ENCODE data around the gene C17orf107. TPM values are rescaled to one million over a fixed set of nuclear protein-coding genes. Genes with fewer than 3 reads are reported as not detected.

The C17orf107 gene
- total RNA-seq, 1 experiment from 2014 or later = 3.6 TPM

DNA sequence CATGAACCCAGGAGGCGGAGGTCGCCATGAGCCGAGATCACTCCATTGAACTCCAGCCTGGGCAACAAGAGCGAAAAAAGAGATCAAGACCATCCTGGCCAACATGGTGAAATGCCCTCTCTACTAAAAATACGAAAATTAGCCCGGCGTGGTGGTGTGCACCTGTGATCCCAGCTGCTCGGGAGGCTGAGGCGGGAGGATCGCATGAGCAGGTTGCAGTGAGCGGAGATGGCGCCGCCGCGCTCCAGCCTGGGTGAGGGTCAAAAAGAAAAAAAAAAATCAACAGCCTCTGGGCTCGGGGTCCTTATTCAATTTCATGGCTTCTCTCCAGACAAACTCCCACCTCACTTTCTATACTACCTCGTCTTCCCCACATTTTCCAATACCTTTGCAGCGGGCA lies 29.5 kb downstream of the C17orf107 start:
- H3K36me3 Mint-ChIP-seq (ENCODE audit: insufficient read depth, unreplicated experiment) = peaks cover 20% of the 10 kb centered on the region
- H3K27ac Mint-ChIP-seq (ENCODE audit: low read depth, unreplicated experiment) = no peak overlapping the region
- H3K4me3 Mint-ChIP-seq (ENCODE audit: unreplicated experiment) = no peak overlapping the region
- no peak for DNase-seq (ENCODE audit: unreplicated experiment)
- intact Hi-C loops (cut with micrococcal nuclease) = no loop called here
- H3K27me3 Mint-ChIP-seq (ENCODE audit: insufficient read depth, unreplicated experiment) = no peaks in the 10 kb centered on the region
- peaks cover 2% of the 10 kb centered on the region for H3K4me1 Mint-ChIP-seq (ENCODE audit: insufficient read depth, unreplicated experiment)
- CTCF ChIA-PET = interaction anchor here (0.6 kb wide), 1 partner anchor 9 kb away, joined by 3 read pairs; no protein-coding TSS in a partner anchor
- TF ChIP-seq, protein P1, sequence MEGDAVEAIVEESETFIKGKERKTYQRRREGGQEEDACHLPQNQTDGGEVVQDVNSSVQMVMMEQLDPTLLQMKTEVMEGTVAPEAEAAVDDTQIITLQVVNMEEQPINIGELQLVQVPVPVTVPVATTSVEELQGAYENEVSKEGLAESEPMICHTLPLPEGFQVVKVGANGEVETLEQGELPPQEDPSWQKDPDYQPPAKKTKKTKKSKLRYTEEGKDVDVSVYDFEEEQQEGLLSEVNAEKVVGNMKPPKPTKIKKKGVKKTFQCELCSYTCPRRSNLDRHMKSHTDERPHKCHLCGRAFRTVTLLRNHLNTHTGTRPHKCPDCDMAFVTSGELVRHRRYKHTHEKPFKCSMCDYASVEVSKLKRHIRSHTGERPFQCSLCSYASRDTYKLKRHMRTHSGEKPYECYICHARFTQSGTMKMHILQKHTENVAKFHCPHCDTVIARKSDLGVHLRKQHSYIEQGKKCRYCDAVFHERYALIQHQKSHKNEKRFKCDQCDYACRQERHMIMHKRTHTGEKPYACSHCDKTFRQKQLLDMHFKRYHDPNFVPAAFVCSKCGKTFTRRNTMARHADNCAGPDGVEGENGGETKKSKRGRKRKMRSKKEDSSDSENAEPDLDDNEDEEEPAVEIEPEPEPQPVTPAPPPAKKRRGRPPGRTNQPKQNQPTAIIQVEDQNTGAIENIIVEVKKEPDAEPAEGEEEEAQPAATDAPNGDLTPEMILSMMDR (IDR thresholded peaks at IDR 0.05; ENCODE audit: unreplicated experiment) = no peak
- H3K9me3 Mint-ChIP-seq (ENCODE audit: unreplicated experiment) = no peaks in the 10 kb centered on the region
- BruUV-seq (replicated peaks) = no TSS peak
- POLR2A ChIA-PET = interaction anchor here (0.6 to 1.5 kb wide), 4 partner anchors 8 to 85 kb away, joined by 3 to 9 read pairs (median 4); partner anchors contain the start of genes RNF167 and SLC25A11

GRCh38 chr17:4931963-4932362 lies 32.6 kb downstream of the C17orf107 start, which contains the start of gene GP1BA:
GP1BA (plus strand) TSS chr17:4932277; CDS start chr17:4932605, 328 bp downstream.
- TF ChIP-seq, protein P1 (IDR thresholded peaks at IDR 0.05; ENCODE audit: unreplicated experiment) = no peak
- intact Hi-C loops (cut with micrococcal nuclease) = no loop called here
- H3K4me3 Mint-ChIP-seq (ENCODE audit: unreplicated experiment) = no peak within 1 kb of the TSS
- H3K9me3 Mint-ChIP-seq (ENCODE audit: unreplicated experiment) = no peaks in the 10 kb centered on the region
- ChIA-PET POLR2A (no interaction called here), CTCF (interaction anchor here (0.6 to 0.7 kb wide), 2 partner anchors 222 to 426 kb away, joined by 3 read pairs; partner anchors contain the start of gene ARRB2)
- H3K4me1 Mint-ChIP-seq (ENCODE audit: insufficient read depth, unreplicated experiment) = peaks cover 11% of the 10 kb centered on the region
- no peak within 1 kb of the TSS for H3K27ac Mint-ChIP-seq (ENCODE audit: low read depth, unreplicated experiment)
- DNase-seq (ENCODE audit: unreplicated experiment) = no peak
- H3K36me3 Mint-ChIP-seq (ENCODE audit: insufficient read depth, unreplicated experiment) = peaks cover 28% of the 10 kb centered on the region
- BruUV-seq (replicated peaks) = no TSS peak
- H3K27me3 Mint-ChIP-seq (ENCODE audit: insufficient read depth, unreplicated experiment) = no peaks in the 10 kb centered on the region

DNA sequence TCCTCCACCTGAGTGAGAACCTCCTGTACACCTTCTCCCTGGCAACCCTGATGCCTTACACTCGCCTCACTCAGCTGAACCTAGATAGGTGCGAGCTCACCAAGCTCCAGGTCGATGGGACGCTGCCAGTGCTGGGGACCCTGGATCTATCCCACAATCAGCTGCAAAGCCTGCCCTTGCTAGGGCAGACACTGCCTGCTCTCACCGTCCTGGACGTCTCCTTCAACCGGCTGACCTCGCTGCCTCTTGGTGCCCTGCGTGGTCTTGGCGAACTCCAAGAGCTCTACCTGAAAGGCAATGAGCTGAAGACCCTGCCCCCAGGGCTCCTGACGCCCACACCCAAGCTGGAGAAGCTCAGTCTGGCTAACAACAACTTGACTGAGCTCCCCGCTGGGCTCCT lies 33.4 kb downstream of the C17orf107 start:
- peaks cover 36% of the 10 kb centered on the region for H3K36me3 Mint-ChIP-seq (ENCODE audit: insufficient read depth, unreplicated experiment)
- no TSS peak for BruUV-seq (replicated peaks)
- TF ChIP-seq, protein P1 (IDR thresholded peaks at IDR 0.05; ENCODE audit: unreplicated experiment) = no peak
- ChIA-PET POLR2A (interaction anchor here (1.2 kb wide), 1 partner anchor 24 kb away, joined by 3 read pairs; no protein-coding TSS in a partner anchor), CTCF (interaction anchor here (0.7 kb wide), 1 partner anchor 425 kb away, joined by 3 read pairs; no protein-coding TSS in a partner anchor)
- peaks cover 11% of the 10 kb centered on the region for H3K4me1 Mint-ChIP-seq (ENCODE audit: insufficient read depth, unreplicated experiment)
- intact Hi-C loops (cut with micrococcal nuclease) = no loop called here
- H3K27ac Mint-ChIP-seq (ENCODE audit: low read depth, unreplicated experiment) = no peak overlapping the region
- DNase-seq (ENCODE audit: unreplicated experiment) = no peak
- no peak overlapping the region for H3K4me3 Mint-ChIP-seq (ENCODE audit: unreplicated experiment)
- H3K9me3 Mint-ChIP-seq (ENCODE audit: unreplicated experiment) = no peaks in the 10 kb centered on the region
- no peaks in the 10 kb centered on the region for H3K27me3 Mint-ChIP-seq (ENCODE audit: insufficient read depth, unreplicated experiment)

DNA sequence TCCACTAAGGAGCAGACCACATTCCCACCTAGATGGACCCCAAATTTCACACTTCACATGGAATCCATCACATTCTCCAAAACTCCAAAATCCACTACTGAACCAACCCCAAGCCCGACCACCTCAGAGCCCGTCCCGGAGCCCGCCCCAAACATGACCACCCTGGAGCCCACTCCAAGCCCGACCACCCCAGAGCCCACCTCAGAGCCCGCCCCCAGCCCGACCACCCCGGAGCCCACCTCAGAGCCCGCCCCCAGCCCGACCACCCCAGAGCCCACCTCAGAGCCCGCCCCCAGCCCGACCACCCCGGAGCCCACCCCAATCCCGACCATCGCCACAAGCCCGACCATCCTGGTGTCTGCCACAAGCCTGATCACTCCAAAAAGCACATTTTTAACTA lies 34.3 kb downstream of the C17orf107 start:
- TF ChIP-seq, protein P1 (IDR thresholded peaks at IDR 0.05; ENCODE audit: unreplicated experiment) = no peak
- ChIA-PET POLR2A (interaction anchor here (0.8 to 2.6 kb wide), 7 partner anchors 10 to 146 kb away, joined by 3 to 11 read pairs (median 5); no protein-coding TSS in a partner anchor), CTCF (interaction anchor here (0.6 to 1.6 kb wide), 3 partner anchors 8 to 88 kb away, joined by 3 to 8 read pairs (median 4); no protein-coding TSS in a partner anchor)
- Mint-ChIP-seq H3K36me3 (ENCODE audit: insufficient read depth, unreplicated experiment) (peaks cover 41% of the 10 kb centered on the region), H3K27ac (ENCODE audit: low read depth, unreplicated experiment) (no peak overlapping the region), H3K9me3 (ENCODE audit: unreplicated experiment) (no peaks in the 10 kb centered on the region), H3K4me1 (ENCODE audit: insufficient read depth, unreplicated experiment) (peaks cover 16% of the 10 kb centered on the region), H3K4me3 (ENCODE audit: unreplicated experiment) (peak overlapping the region; percentile 19), H3K27me3 (ENCODE audit: insufficient read depth, unreplicated experiment) (no peaks in the 10 kb centered on the region)
- intact Hi-C loops (cut with micrococcal nuclease) = loop anchor here (1.0 kb wide), 1 partner anchor 24 kb away; no protein-coding TSS in a partner anchor
- BruUV-seq (replicated peaks) = no TSS peak
- no peak for DNase-seq (ENCODE audit: unreplicated experiment)

All from MCF 10A (cell line).